Panc1 (cell line): ENCODE results near the gene FZD7. TPM values are rescaled to one million over a fixed set of nuclear protein-coding genes. Genes with fewer than 3 reads are reported as not detected.

ENCODE experiments used
- ATAC-seq: fragments of 200-7000 bp; cut with Tn5 transposase; 2 replicates; pipeline ENCODE4 v1.9.1; 2020; ENCODE audit warnings: mild to moderate bottlenecking, moderate library complexity
- BruUV-seq: library from RNA; stranded (reverse); fragments of 400-500 nt; replicated peaks from 2 replicates; lab custom pipeline; 2021; lab: Mats Ljungman, UMichigan
- CTCF ChIA-PET: fragments of 300-600 bp; sonication (Branson Sonifier 250); formaldehyde crosslinking; loops from one replicate; lab custom pipeline; 2022; ENCODE audit warnings: antibody characterized with exemption; lab: Charles Lee
- POLR2A ChIA-PET: fragments of 300-600 bp; sonication (Branson Sonifier 250); formaldehyde crosslinking; loops from one replicate; lab custom pipeline; 2022; ENCODE audit warnings: antibody characterized with exemption; lab: Charles Lee
- DNase-seq: peaks from one replicate; pipeline ENCODE4 v3.0.0-alpha.2; 2010; ENCODE audit warnings: low read depth, low spot score
- H3K27ac ChIP-seq: 2 replicates; pipeline ENCODE4 v1.5.1; 2011; ENCODE audit warnings: mild to moderate bottlenecking, low read length, inconsistent platforms
- H3K27me3 ChIP-seq: fragments of 200-500 bp; sonication (Bioruptor generic); 2 replicates; pipeline ENCODE4 v1.6.0; 2014; ENCODE audit warnings: low read length, inconsistent platforms; ENCODE audit not compliant: control insufficient read depth, insufficient read depth
- H3K36me3 ChIP-seq: fragments of 200-500 bp; sonication (Bioruptor generic); 2 replicates; pipeline ENCODE4 v1.5.1; 2014; ENCODE audit warnings: inconsistent platforms, mild to moderate bottlenecking, low read length, moderate library complexity; ENCODE audit not compliant: control insufficient read depth, insufficient read depth
- H3K4me1 ChIP-seq: 2 replicates; pipeline ENCODE4 v1.5.1; 2011; ENCODE audit warnings: inconsistent platforms, mild to moderate bottlenecking, low read length, moderate library complexity; ENCODE audit not compliant: control insufficient read depth, insufficient read depth
- H3K4me3 ChIP-seq, 2 experiments: 2 replicates each; pipeline ENCODE4 v1.5.1; 2011 to 2012; ENCODE audit warnings: low read depth in 2 of 2, low read length in 2 of 2, mild to moderate bottlenecking in 2 of 2, inconsistent platforms in 1 of 2, moderate library complexity in 1 of 2
- H3K9me3 ChIP-seq: fragments of 200-500 bp; sonication (Bioruptor generic); 2 replicates; pipeline ENCODE4 v1.5.1; 2014; ENCODE audit warnings: low read depth, mild to moderate bottlenecking, inconsistent platforms, low read length, moderate library complexity; ENCODE audit not compliant: control insufficient read depth, insufficient read depth
- POLR2AphosphoS5 ChIP-seq: IDR thresholded peaks from 2 replicates; pipeline ENCODE4 v1.6.1; 2012; ENCODE audit warnings: mild to moderate bottlenecking, low read depth, low read length, moderate library complexity
- SIN3A ChIP-seq: IDR thresholded peaks from 2 replicates; pipeline ENCODE4 v1.6.1; 2012; ENCODE audit warnings: low read depth, mild to moderate bottlenecking, low read length, moderate library complexity, borderline replicate concordance; ENCODE audit not compliant: insufficient read depth
- TCF7L2 ChIP-seq: IDR thresholded peaks from 2 replicates; pipeline ENCODE4 v1.6.1; 2011; ENCODE audit warnings: mild to moderate bottlenecking, low read depth, low read length, inconsistent platforms
- in situ Hi-C: cut with HindIII; loops from 2 replicates; pipeline ENCODE4 v1.10.0; 2016; ENCODE audit warnings: low sequenced_read_pairs, low pct_unique_long_range_greater_than_20kb
- intact Hi-C: fragments of 100-400 bp; cut with micrococcal nuclease; formaldehyde crosslinking; loops from one replicate; pipeline ENCODE4 v1.10.0; 2022; ENCODE audit not compliant: unreplicated experiment
- total RNA-seq: library from RNA; stranded (reverse); gene quantifications from one replicate; pipeline ENCODE4 v1.2.1, GENCODE V29; 2021; ENCODE audit not compliant: unreplicated experiment
- TF ChIP-seq, protein P1 (sequence below): fragments of 450-650 bp; IDR thresholded peaks from 2 replicates; pipeline ENCODE4 v1.5.1; 2017; ENCODE audit warnings: mild to moderate bottlenecking
- TF ChIP-seq, protein P2 (sequence below), 2 experiments: IDR thresholded peaks; 2 replicates each; pipeline ENCODE4 v1.6.1; 2011 to 2012; ENCODE audit warnings: low read depth in 2 of 2, control low read depth in 1 of 2, low read length in 1 of 2, mild to moderate bottlenecking in 1 of 2, moderate library complexity in 1 of 2; ENCODE audit not compliant: insufficient read depth in 1 of 2

Gene FZD7
- total RNA-seq, 1 experiment from 2014 or later, result 38.1 TPM

DNA sequence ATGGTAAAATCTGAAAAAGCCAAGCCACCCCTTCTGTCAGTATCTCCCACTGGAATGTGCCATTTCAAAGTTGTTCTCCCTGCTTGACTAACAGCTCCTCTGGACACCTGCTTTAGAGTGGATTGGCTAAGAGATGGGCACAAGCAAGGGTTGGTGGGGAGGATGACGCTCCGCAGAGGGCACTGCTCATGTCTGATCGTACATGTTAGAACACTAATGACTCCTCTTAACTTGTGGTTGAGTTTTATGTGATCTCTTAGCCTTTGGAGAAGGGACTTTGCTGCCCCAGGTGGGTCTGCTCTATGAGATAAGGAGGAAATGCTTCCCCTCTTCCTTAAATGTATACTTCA lies 31.2 kb downstream of the FZD7 start:
- Histone ChIP-seq H3K27ac (no peak overlapping the region), H3K36me3 (no peaks in the 10 kb centered on the region), H3K4me1 (no peaks in the 10 kb centered on the region), H3K9me3 (no peaks in the 10 kb centered on the region), H3K27me3 (no peaks in the 10 kb centered on the region), H3K4me3 (no peak overlapping the region)
- intact Hi-C loops (no loop called here), in situ Hi-C loops (no loop called here)
- CTCF ChIA-PET, result no interaction called here
- no TSS peak for BruUV-seq
- TF ChIP-seq POLR2AphosphoS5, result no peak
- TF ChIP-seq, protein P1, sequence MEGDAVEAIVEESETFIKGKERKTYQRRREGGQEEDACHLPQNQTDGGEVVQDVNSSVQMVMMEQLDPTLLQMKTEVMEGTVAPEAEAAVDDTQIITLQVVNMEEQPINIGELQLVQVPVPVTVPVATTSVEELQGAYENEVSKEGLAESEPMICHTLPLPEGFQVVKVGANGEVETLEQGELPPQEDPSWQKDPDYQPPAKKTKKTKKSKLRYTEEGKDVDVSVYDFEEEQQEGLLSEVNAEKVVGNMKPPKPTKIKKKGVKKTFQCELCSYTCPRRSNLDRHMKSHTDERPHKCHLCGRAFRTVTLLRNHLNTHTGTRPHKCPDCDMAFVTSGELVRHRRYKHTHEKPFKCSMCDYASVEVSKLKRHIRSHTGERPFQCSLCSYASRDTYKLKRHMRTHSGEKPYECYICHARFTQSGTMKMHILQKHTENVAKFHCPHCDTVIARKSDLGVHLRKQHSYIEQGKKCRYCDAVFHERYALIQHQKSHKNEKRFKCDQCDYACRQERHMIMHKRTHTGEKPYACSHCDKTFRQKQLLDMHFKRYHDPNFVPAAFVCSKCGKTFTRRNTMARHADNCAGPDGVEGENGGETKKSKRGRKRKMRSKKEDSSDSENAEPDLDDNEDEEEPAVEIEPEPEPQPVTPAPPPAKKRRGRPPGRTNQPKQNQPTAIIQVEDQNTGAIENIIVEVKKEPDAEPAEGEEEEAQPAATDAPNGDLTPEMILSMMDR, result no peak
- DNase-seq (no peak), ATAC-seq (no peak)
- POLR2A ChIA-PET, result no interaction called here

DNA sequence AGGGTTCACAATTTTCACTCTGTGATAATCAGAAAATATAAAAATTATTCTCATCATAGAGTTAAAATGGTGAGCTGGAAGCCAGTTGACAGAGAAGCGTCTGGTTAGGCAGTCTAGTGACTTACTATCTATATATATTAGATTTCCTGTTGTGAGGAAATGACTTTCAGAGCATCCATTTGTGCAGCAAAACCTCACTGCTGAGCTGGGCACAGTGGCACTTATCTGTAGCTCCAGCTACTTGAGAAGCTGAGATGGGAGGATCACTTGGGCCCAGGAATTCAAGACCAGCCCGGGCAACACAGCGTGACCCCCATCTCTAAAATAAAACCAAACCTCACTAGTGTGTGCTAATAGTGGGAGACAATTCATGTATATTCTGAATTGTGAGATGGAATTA lies 32.2 kb downstream of the FZD7 start:
- in situ Hi-C loops, result no loop called here
- intact Hi-C loops, result no loop called here
- CTCF ChIA-PET, result no interaction called here

More for the DNA sequence above, 32.2 kb downstream of the FZD7 start:
- Histone ChIP-seq H3K36me3 (no peaks in the 10 kb centered on the region), H3K27me3 (no peaks in the 10 kb centered on the region), H3K4me1 (no peaks in the 10 kb centered on the region), H3K9me3 (no peaks in the 10 kb centered on the region), H3K27ac (no peak overlapping the region), H3K4me3 (no peak overlapping the region)
- DNase-seq, result no peak
- no peak for ATAC-seq
- POLR2A ChIA-PET, result no interaction called here
- no TSS peak for BruUV-seq
- TF ChIP-seq, protein P1, result no peak
- TF ChIP-seq, protein P2, sequence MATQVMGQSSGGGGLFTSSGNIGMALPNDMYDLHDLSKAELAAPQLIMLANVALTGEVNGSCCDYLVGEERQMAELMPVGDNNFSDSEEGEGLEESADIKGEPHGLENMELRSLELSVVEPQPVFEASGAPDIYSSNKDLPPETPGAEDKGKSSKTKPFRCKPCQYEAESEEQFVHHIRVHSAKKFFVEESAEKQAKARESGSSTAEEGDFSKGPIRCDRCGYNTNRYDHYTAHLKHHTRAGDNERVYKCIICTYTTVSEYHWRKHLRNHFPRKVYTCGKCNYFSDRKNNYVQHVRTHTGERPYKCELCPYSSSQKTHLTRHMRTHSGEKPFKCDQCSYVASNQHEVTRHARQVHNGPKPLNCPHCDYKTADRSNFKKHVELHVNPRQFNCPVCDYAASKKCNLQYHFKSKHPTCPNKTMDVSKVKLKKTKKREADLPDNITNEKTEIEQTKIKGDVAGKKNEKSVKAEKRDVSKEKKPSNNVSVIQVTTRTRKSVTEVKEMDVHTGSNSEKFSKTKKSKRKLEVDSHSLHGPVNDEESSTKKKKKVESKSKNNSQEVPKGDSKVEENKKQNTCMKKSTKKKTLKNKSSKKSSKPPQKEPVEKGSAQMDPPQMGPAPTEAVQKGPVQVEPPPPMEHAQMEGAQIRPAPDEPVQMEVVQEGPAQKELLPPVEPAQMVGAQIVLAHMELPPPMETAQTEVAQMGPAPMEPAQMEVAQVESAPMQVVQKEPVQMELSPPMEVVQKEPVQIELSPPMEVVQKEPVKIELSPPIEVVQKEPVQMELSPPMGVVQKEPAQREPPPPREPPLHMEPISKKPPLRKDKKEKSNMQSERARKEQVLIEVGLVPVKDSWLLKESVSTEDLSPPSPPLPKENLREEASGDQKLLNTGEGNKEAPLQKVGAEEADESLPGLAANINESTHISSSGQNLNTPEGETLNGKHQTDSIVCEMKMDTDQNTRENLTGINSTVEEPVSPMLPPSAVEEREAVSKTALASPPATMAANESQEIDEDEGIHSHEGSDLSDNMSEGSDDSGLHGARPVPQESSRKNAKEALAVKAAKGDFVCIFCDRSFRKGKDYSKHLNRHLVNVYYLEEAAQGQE (IDR thresholded peaks at IDR 0.05; ENCODE audit: insufficient read depth in 1 of 2, low read depth in 2 of 2, low read length in 1 of 2), result no peak
- TF ChIP-seq TCF7L2 (no peak), SIN3A (no peak), POLR2AphosphoS5 (no peak)
